Fibroblast of skin of left quadriceps (primary cell): ENCODE measurements around the gene WDR86.

Experiments
- DNase-seq, 2 experiments: peaks; one replicate each; pipeline ENCODE4 v3.0.0-alpha.2; 2013; ENCODE audit warnings: low read depth in 2 of 2

Gene WDR86

GRCh38 chr7:151409667-151410404, at the start of gene WDR86:
Gene WDR86 (minus strand): TSS chr7:151410038. CDS start chr7:151409589, 449 bp downstream.
- DNase-seq = no peak

- DNase-seq = no peak
These were observed 47.7 kb upstream of the WDR86 start for GRCh38 chr7:151457534-151457933.

GRCh38 chr7:151456782-151457181, 46.9 kb upstream of the WDR86 start:
- DNase-seq = no peak

DNA sequence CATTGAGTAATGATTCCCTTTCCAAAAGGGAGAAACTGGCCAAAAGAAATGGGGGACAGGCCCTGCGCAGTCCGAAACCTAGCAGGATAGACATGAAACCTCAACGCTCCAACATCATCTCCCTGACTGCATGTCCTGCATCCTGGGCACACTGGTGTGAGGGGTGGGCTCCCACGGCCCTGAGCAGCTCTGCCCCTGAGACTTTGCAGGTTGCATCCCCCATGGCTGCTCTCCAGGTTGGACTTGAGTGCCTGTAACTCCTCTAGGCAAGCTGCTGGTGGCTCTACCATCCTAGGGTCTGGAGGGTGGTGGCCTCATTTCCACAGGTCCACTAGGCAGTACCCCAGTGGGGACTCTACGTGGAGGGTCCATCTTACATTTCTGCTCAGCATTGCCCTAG, 46.4 kb upstream of the WDR86 start:
- DNase-seq = no peak

GRCh38 chr7:151455690-151456089, 45.9 kb upstream of the WDR86 start:
- DNase-seq = no peak

DNA sequence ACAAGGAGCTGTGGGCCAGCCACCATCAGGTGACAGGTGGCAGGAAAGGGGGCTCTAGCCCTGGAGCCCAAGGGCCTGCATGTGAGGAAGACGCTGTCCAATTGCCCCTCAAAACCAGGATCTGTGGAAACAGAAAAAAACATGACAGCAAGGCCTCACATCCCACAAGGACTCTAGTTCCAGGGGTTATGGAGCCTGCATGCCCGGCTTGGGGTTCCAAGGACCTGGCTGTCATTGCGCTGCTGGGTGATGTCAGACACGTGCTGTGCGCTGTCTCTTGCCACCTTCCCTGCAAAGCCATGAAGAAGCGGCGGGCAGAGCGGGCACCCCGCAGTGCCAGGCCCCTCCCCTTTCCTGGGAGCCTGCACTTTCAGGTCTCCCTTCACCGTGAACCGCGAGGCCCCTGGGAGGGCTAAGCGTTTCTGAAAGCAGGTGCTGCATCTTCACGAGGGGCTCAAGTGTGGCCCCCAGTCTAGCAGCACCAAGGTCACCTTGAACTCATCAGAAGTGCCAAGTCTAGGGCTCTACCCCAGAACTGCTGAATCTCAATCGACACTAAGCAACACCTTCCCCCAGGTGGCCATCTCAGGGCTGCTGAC, 45.2 kb upstream of the WDR86 start:
- no peak for DNase-seq

GRCh38 chr7:151454305-151454704, 44.5 kb upstream of the WDR86 start:
- peak; percentile 9 to 10 for DNase-seq

DNA sequence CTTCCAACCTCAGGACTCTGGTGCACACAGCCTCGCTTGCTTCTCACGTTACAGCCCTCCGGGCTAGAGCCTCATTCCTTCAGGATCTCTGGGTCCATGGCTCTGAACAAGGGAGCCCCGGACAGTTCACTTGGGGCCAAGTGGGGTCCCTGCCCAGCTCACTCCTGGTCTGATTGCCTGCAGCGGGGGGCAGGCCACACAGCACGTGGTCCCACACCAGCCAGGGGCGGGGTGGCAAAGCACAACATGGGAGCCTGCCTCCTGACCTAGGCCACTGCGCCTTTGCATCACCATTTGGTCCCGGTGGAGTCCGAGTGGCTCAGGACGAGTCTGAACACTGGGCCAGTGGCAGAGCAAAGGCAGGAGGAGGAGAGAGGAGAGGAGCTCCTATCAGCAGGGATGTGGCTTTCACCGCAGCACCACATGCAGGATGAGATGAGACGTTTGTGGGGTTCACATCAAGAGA, 43.5 kb upstream of the WDR86 start:
- DNase-seq = no peak

DNA sequence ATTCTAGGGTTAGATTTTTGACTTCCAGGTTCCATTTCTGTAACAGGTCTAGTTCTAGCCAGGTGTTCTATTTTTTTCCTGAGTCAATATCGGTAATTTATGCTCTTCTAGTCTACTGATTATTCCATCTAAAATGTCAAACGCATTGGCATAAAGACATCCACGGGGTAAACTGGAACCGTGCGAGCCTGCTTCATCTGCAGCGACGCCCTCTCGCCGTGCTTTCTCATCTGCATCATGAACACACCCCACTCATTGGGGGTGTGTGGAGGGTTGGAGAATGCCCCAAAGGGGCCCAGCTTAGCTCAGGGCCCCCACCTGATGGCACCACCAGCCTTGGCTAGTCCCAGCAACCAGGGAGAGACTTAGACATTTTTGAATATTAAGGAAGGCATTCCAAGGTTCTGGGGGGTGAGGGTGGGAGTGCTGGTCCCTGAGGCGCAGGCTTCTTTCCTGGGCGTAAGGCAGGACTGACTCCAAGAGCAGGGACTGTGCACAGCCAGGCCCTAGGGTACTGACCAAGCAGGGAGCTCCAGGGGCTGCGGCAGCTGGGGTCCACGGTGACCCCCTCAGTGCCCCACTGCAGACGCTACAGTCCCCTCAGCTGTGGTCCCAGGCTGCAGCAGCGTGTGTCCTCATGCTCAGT, 43.0 kb upstream of the WDR86 start:
- DNase-seq = no peak

GRCh38 chr7:151451626-151452571, 42.1 kb upstream of the WDR86 start:
- no peak for DNase-seq

DNA sequence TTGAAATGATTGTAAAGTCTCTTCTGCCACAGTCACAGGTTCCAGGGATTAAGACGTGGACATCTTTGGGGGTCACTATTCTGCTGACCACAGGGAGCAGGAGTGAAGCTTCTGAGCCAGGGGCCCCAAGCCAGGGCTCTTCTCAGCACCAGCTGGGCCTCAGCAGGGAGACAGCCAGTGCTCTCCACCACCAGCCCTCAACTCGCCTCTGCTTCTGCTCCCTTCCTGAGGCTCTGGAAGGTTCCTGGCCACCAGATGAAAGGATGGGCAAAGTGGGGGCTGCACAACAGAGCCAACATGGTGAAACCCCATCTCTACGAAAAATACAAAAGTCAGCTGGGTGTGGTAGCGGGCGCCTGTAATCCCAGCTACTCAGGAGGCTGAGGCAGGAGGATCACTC, 41.3 kb upstream of the WDR86 start:
- no peak for DNase-seq

- no peak for DNase-seq
These were observed 40.2 kb upstream of the WDR86 start for GRCh38 chr7:151449990-151450389.

- peak in 1 of 2 experiments; percentile 26 for DNase-seq
These were observed 38.7 kb upstream of the WDR86 start for GRCh38 chr7:151448261-151449252.

GRCh38 chr7:151447901-151448260, 38.0 kb upstream of the WDR86 start:
- no peak for DNase-seq

GRCh38 chr7:151447312-151447711, 37.5 kb upstream of the WDR86 start:
- no peak for DNase-seq

DNA sequence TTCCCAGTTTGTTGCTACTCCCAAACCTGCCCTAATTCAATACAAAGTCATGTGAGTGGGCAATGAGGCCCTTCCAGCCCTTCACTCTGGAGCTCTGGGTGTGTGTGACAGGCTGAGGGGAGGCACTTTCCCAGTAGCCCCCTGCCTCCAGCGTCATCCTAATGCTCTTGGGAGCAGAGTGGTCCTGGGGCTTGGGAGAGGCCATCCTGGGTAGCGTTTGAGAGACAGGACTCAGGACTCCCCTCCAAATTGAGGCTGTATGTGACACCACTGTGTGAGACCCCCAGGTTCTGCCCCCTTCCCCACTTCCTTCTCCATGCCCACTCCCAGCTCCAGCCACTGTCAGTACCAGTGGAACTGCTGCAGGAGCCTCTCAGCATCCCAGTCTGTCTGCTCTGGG, 36.6 kb upstream of the WDR86 start:
- no peak for DNase-seq

- DNase-seq = no peak
These were observed 34.8 kb upstream of the WDR86 start for GRCh38 chr7:151444632-151445031.

DNA sequence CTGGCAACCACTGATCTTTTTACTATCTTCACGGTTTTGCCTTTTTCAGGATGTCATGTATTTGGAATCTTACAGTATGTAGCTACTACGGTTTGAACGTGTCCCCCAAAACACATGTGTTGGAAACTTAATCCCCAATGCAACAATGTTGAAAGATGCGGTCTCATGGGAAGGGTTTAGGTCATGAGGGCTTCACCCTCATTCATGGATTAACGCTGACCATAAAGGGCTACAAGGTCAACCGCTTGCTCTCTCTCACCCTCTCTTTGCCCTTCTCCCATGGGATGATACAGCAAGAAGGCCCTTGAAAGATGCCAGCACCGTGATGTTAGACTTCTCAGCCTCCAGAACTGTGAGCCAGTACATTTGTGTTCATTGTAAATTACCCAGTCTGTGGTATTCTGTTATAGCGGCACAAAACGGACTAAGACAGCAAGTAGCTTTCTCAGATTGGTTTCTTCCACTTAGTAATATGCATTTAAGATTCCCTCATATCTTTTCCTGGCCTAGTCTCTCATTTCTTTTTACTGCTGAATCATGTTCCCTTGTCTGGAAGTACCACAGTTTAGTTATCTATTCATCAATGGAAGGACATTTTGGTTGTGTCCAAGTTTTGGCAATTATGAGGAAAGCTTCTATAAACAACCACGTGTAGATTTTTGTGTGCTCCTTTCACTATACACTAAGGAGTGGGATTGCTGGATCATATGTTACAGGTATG, 33.1 kb upstream of the WDR86 start:
- DNase-seq = no peak

- no peak for DNase-seq
These were observed 31.1 kb upstream of the WDR86 start for GRCh38 chr7:151440799-151441445.
